GM12878 (cell line): ENCODE measurements around the gene SPATS2L. TPM values are rescaled to one million over a fixed set of nuclear protein-coding genes. Genes with fewer than 3 reads are reported as not detected.

Experiments used
- ATAC-seq: fragments of 200-7000 bp; cut with Tn5 transposase; 3 replicates; pipeline ENCODE4 v1.9.1; 2020; ENCODE audit warnings: mild to moderate bottlenecking, moderate library complexity
- BruUV-seq: library from RNA; stranded (reverse); fragments of 400-500 nt; replicated peaks from 2 replicates; lab custom pipeline; 2021; lab: Mats Ljungman, UMichigan
- CTCF ChIA-PET: fragments of 300-600 bp; sonication (Branson Sonifier 250); formaldehyde crosslinking; extraction: SDS; loops from one replicate; lab custom pipeline; 2021; ENCODE audit warnings: inconsistent platforms; lab: Yijun Ruan, JAX
- POLR2A ChIA-PET: fragments of 350-600 bp; formaldehyde crosslinking; extraction: SDS; loops from one replicate; lab custom pipeline; 2021; ENCODE audit warnings: inconsistent platforms; lab: Charles Lee
- RAD21 ChIA-PET: fragments of 300-600 bp; sonication (Branson Sonifier 250); formaldehyde crosslinking; loops from one replicate; lab custom pipeline; 2023; ENCODE audit warnings: antibody characterized with exemption; ENCODE audit not compliant: unreplicated experiment; lab: Charles Lee
- SMC1A ChIA-PET: fragments of 300-600 bp; sonication (Branson Sonifier 250); formaldehyde crosslinking; loops from one replicate; lab custom pipeline; 2023; ENCODE audit not compliant: unreplicated experiment, uncharacterized antibody; lab: Charles Lee
- DNase-seq: peaks from one replicate; pipeline ENCODE4 v3.0.0-alpha.2; 2011; ENCODE audit warnings: low read depth, low spot score
- FAIRE-seq: peaks from 3 replicates; lab custom pipeline; 2011; peaks lifted over from hg19 to GRCh38; lab: Jason Lieb, UNC
- H2AFZ ChIP-seq: 2 replicates; pipeline ENCODE4 v1.6.0; 2011; ENCODE audit warnings: low read depth, low read length, control low read depth; ENCODE audit not compliant: control insufficient read depth
- H3K27ac ChIP-seq: 2 replicates; pipeline ENCODE4 v1.5.1; 2011; ENCODE audit warnings: control low read depth; ENCODE audit not compliant: control insufficient read depth, insufficient read depth
- H3K27me3 ChIP-seq, 2 experiments: replicated peaks in 1 of 2; 2 replicates each; pipeline versions ENCODE4 v1.6.0 to v1.6.1; 2011; ENCODE audit warnings: low read length in 1 of 2; ENCODE audit not compliant: control insufficient read depth in 2 of 2, insufficient read depth in 2 of 2
- H3K36me3 ChIP-seq, 2 experiments: 2 replicates each; pipeline ENCODE4 v1.5.1; 2011; ENCODE audit warnings: low read length in 1 of 2; ENCODE audit not compliant: control insufficient read depth in 2 of 2, insufficient read depth in 2 of 2
- H3K4me1 ChIP-seq: 2 replicates; pipeline ENCODE4 v1.6.1; 2011; ENCODE audit warnings: mild to moderate bottlenecking, low read length, moderate library complexity, mixed read lengths; ENCODE audit not compliant: control insufficient read depth, insufficient read depth
- H3K4me2 ChIP-seq: 2 replicates; pipeline ENCODE4 v1.6.0; 2011; ENCODE audit warnings: control low read depth; ENCODE audit not compliant: control insufficient read depth, insufficient read depth
- H3K4me3 ChIP-seq: fragments of 200-600 bp; sonication (generic); 2 replicates; pipeline ENCODE4 v1.5.1; 2016
- H3K79me2 ChIP-seq: 2 replicates; pipeline ENCODE4 v1.6.0; 2011; ENCODE audit warnings: low read length; ENCODE audit not compliant: control insufficient read depth, insufficient read depth
- H3K9ac ChIP-seq: 2 replicates; pipeline ENCODE4 v1.8.0; 2011; ENCODE audit warnings: low read length, control low read depth, mixed read lengths; ENCODE audit not compliant: control insufficient read depth, insufficient read depth
- H3K9me3 ChIP-seq: replicated peaks from 3 replicates; pipeline ENCODE4 v1.5.1; 2011; ENCODE audit warnings: mild to moderate bottlenecking, low read length; ENCODE audit not compliant: control insufficient read depth, insufficient read depth
- H4K20me1 ChIP-seq: 2 replicates; pipeline ENCODE4 v1.6.0; 2011; ENCODE audit not compliant: control insufficient read depth, insufficient read depth
- ATF2 ChIP-seq: IDR thresholded peaks from 2 replicates; pipeline ENCODE4 v1.6.1; 2012; ENCODE audit warnings: low read length, inconsistent platforms
- BRCA1 ChIP-seq: IDR thresholded peaks from 2 replicates; pipeline ENCODE4 v1.6.1; 2011; ENCODE audit warnings: low read depth, low read length, improper control_type of control experiment
- CBFB ChIP-seq: IDR thresholded peaks from 2 replicates; pipeline ENCODE4 v1.6.1; 2016; ENCODE audit warnings: antibody characterized with exemption, low read depth
- CBX3 ChIP-seq: fragments of 200-600 bp; sonication (generic); IDR thresholded peaks from 2 replicates; pipeline ENCODE4 v1.6.1; 2016; ENCODE audit warnings: low read depth, borderline replicate concordance
- GABPA ChIP-seq: IDR thresholded peaks from 2 replicates; pipeline ENCODE4 v1.6.1; 2014; ENCODE audit warnings: antibody characterized with exemption, low read depth, mild to moderate bottlenecking, inconsistent platforms
- IRF3 ChIP-seq: fragments of 450-650 bp; IDR thresholded peaks from 2 replicates; pipeline ENCODE4 v1.6.1; 2014; ENCODE audit warnings: mild to moderate bottlenecking
- IRF4 ChIP-seq: IDR thresholded peaks from 2 replicates; pipeline ENCODE4 v1.6.1; 2011; ENCODE audit warnings: low read depth, low read length
- MTA2 ChIP-seq: fragments of 450-650 bp; IDR thresholded peaks from 2 replicates; pipeline ENCODE4 v1.6.1; 2016; ENCODE audit warnings: low read depth, mild to moderate bottlenecking, moderate library complexity
- RELB ChIP-seq: fragments of 450-650 bp; IDR thresholded peaks from 2 replicates; pipeline ENCODE4 v1.6.1; 2017; ENCODE audit warnings: low read depth, mild to moderate bottlenecking, moderate library complexity
- RFX5 ChIP-seq: IDR thresholded peaks from 2 replicates; pipeline ENCODE4 v1.6.1; 2011; ENCODE audit warnings: low read depth, low read length, improper control_type of control experiment
- SPI1 ChIP-seq: IDR thresholded peaks from 2 replicates; pipeline ENCODE4 v1.6.1; 2011; ENCODE audit warnings: low read depth, mild to moderate bottlenecking, low read length, moderate library complexity, borderline replicate concordance; ENCODE audit not compliant: insufficient read depth
- SRF ChIP-seq, 2 experiments: IDR thresholded peaks; 2 replicates each; pipeline ENCODE4 v1.6.1; 2011; ENCODE audit warnings: low read depth in 2 of 2, low read length in 2 of 2, mild to moderate bottlenecking in 1 of 2, moderate library complexity in 1 of 2
- STAT3 ChIP-seq: IDR thresholded peaks from 2 replicates; pipeline ENCODE4 v1.6.1; 2011; ENCODE audit warnings: low read depth, low read length, improper control_type of control experiment
- TAF1 ChIP-seq: IDR thresholded peaks from 2 replicates; pipeline ENCODE4 v1.6.1; 2011; ENCODE audit warnings: mild to moderate bottlenecking, low read depth, low read length, borderline replicate concordance
- YBX1 ChIP-seq: fragments of 450-650 bp; IDR thresholded peaks from 2 replicates; pipeline ENCODE4 v1.6.1; 2016; ENCODE audit warnings: antibody characterized with exemption
- ZBED1 ChIP-seq: IDR thresholded peaks from 2 replicates; pipeline ENCODE4 v1.6.1; 2016; ENCODE audit warnings: borderline replicate concordance
- WGBS: methylation state at CpG from one replicate; pipeline ENCODE4 v1.1.6; 2016; ENCODE audit warnings: low lambda C conversion rate; ENCODE audit not compliant: insufficient replicate concordance, insufficient coverage; ENCODE audit errors: missing lambda C conversion rate; 5-methylcytosine and 5-hydroxymethylcytosine counted together
- in situ Hi-C: fragments of 300-500 bp; cut with MboI; formaldehyde crosslinking; loops from 9 replicates; pipeline ENCODE4 v1.14.3; 2018; ENCODE audit warnings: mixed read lengths
- intact Hi-C: fragments of 100-400 bp; cut with micrococcal nuclease; formaldehyde crosslinking; loops from one replicate; pipeline ENCODE4 v1.14.2; 2022; ENCODE audit not compliant: unreplicated experiment
- polyA plus RNA-seq, 11 experiments: library from polyadenylated mRNA; depleted of rRNA in 4 of 11; unstranded in 6 of 11; stranded (reverse) in 5 of 11; fragments of >200 nt; fragmentation: Nextera tagmentation in 4 of 11; fragmentation: Illumina TruSeq in 1 of 11; extraction: Ambion mirVana in 4 of 11; extraction: Trizol in 1 of 11; gene quantifications; 1 replicate in 1 of 11; 2 replicates in 10 of 11; pipeline versions ENCODE4 v1.2.1 to v1.2.3, GENCODE V29; 2011 to 2016; ENCODE audit warnings: inconsistent platforms in 2 of 11, missing spikeins in 2 of 11, low read depth in 1 of 11
- total RNA-seq, 4 experiments: library from RNA; depleted of rRNA in 3 of 4; stranded (reverse); fragments of >200 nt in 3 of 4; fragmentation: Illumina TruSeq in 1 of 4; extraction: Trizol in 1 of 4; gene quantifications; 2 replicates each; pipeline versions ENCODE4 v1.2.1 to v1.2.3, GENCODE V29; 2013 to 2021

Gene SPATS2L
- total and polyA plus RNA-seq, 10 of the 15 experiments (the other 5 are each of a cell fraction or from before 2014, with no cell fraction given): 5.2 to 30.0 (median 20.1) TPM

GRCh38 chr2:200393191-200393590 lies 86.7 kb downstream of the SPATS2L start:
- DNase-seq: no peak
- no peaks in the 10 kb centered on the region for H3K9me3 ChIP-seq
- no TSS peak for BruUV-seq
- RAD21 ChIA-PET: no interaction called here
- ATAC-seq: no peak
- no peak overlapping the region for H3K4me2 ChIP-seq
- WGBS: 95% methylated on average over 2 of the region's 2 CpGs
- no peaks in the 10 kb centered on the region for H4K20me1 ChIP-seq
- no peak for FAIRE-seq
- no peak overlapping the region for H3K27ac ChIP-seq
- H3K79me2 ChIP-seq: no peaks in the 10 kb centered on the region
- H3K36me3 ChIP-seq: peaks cover 0 to 1% of the 10 kb centered on the region in 2 experiments; a peak in 2 of 4 replicates
- peaks cover 2% of the 10 kb centered on the region; the same call in 1 of the 2 replicates for H3K4me1 ChIP-seq
- in situ Hi-C loops (no loop called here), intact Hi-C loops (no loop called here)
- H3K27me3 ChIP-seq: no peaks in the 10 kb centered on the region
- no peak overlapping the region for H2AFZ ChIP-seq
- TF ChIP-seq SPI1: no peak
- no peak for TF ChIP-seq IRF3
- no peak for TF ChIP-seq MTA2
- H3K4me3 ChIP-seq: no peak overlapping the region
- POLR2A ChIA-PET: no interaction called here
- CTCF ChIA-PET: interaction anchor here (0.9 to 1.2 kb wide), 3 partner anchors 15 to 78 kb away, joined by 3 read pairs; no protein-coding TSS in a partner anchor
- no peak overlapping the region for H3K9ac ChIP-seq
- SMC1A ChIA-PET: interaction anchor here (2.1 kb wide), 1 partner anchor 13 kb away, joined by 8 read pairs; no protein-coding TSS in a partner anchor

- 78% methylated on average over 7 of the region's 7 CpGs for WGBS
- DNase-seq: no peak
- no peak for FAIRE-seq
- Histone ChIP-seq H3K4me1 (peaks cover 2% of the 10 kb centered on the region; the same call in 1 of the 2 replicates), H3K4me3 (no peak overlapping the region), H4K20me1 (no peaks in the 10 kb centered on the region), H3K79me2 (no peaks in the 10 kb centered on the region), H3K36me3 (peaks cover 0 to 1% of the 10 kb centered on the region in 2 experiments; a peak in 2 of 4 replicates), H3K27me3 (no peaks in the 10 kb centered on the region), H3K9ac (no peak overlapping the region), H2AFZ (no peak overlapping the region)
- intact Hi-C loops: no loop called here
- SMC1A ChIA-PET: interaction anchor here (0.6 to 2.1 kb wide), 2 partner anchors 12 to 84 kb away, joined by 4 to 8 read pairs; no protein-coding TSS in a partner anchor
- POLR2A ChIA-PET: no interaction called here
- RAD21 ChIA-PET: no interaction called here
- TF ChIP-seq STAT3 (no peak), ZBED1 (no peak), CBFB (no peak), IRF4 (no peak), TAF1 (no peak), RFX5 (no peak), SRF (IDR thresholded peaks at IDR 0.05; ENCODE audit: low read depth in 2 of 2, low read length in 2 of 2) (no peak), YBX1 (no peak), ATF2 (no peak), CBX3 (no peak), GABPA (no peak), BRCA1 (no peak), RELB (no peak)
- TF ChIP-seq, all 136 proteins: peak for 0
- no peak overlapping the region for H3K27ac ChIP-seq
- H3K9me3 ChIP-seq: no peaks in the 10 kb centered on the region
- CTCF ChIA-PET: interaction anchor here (1.0 to 1.2 kb wide), 2 partner anchors 14 to 42 kb away, joined by 3 read pairs; no protein-coding TSS in a partner anchor
- no TSS peak for BruUV-seq
- in situ Hi-C loops: no loop called here
- no peak overlapping the region for H3K4me2 ChIP-seq
- no peak for ATAC-seq
Measured at GRCh38 chr2:200394045-200394444, 87.6 kb downstream of the SPATS2L start.
